ENCODE data around the gene RNF20.
A peak's percentile ranks its signal among the peaks of the same experiment; 100 is the strongest.
"Not testable (repeated sequence)": the region's sequence is repeated elsewhere in the genome, so short reads cannot be mapped to it uniquely, and the experiment has no call there.

Gene RNF20

DNA sequence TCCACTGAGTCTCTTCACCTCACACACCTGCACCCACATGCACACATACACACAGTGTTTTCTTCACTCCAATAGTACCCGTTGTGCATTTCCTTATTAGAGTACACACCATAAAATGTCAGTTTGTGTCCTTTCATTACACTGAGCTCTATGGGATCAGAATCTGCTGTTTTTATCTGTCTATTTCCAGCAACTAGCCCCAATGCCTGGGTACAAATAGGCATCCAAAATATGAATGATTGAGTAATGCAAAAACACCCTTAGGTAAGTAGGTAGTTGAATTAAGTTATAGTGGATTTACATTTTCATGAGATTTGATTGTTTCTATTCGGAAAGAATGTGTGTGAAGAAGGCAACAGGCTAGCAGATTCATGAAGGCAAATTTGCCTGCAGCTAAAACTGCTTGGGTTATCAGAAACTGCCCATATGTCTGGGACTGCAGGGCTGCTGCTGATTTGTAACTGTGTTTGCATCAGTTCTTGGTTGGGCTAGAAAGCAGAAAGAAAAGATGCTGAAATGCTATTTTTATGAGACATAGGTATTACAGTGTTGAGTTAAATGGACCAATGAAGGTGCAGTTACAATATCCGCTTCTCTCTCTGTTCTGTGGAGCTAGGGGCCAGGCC lies 34.2 kb downstream of the RNF20 start:
- peaks cover 20% of the 10 kb centered on the region for H3K36me3 Mint-ChIP-seq
- peak overlapping the region; percentile 78 for H3K27ac Mint-ChIP-seq
- no peaks in the 10 kb centered on the region for H3K9me3 Mint-ChIP-seq (ENCODE audit: low read depth)
- peaks cover 56% of the 10 kb centered on the region for H3K4me1 Mint-ChIP-seq (ENCODE audit: low read depth)
- no peak overlapping the region for H3K4me3 Mint-ChIP-seq
- H3K27me3 Mint-ChIP-seq = no peaks in the 10 kb centered on the region

- H3K27ac Mint-ChIP-seq = peak overlapping the region; percentile 84
- H3K9me3 Mint-ChIP-seq (ENCODE audit: low read depth) = no peaks in the 10 kb centered on the region
- peaks cover 77% of the 10 kb centered on the region for H3K4me1 Mint-ChIP-seq (ENCODE audit: low read depth)
- peaks cover 15% of the 10 kb centered on the region for H3K36me3 Mint-ChIP-seq
- no peaks in the 10 kb centered on the region for H3K27me3 Mint-ChIP-seq
- peak overlapping the region; percentile 42 for H3K4me3 Mint-ChIP-seq
Measured at GRCh38 chr9:101569741-101570501, 36.3 kb downstream of the RNF20 start.

GRCh38 chr9:101571114-101571513 lies 37.5 kb downstream of the RNF20 start:
- Mint-ChIP-seq H3K4me3 (peak overlapping the region; percentile 11), H3K27ac (peak overlapping the region; percentile 84), H3K9me3 (ENCODE audit: low read depth) (no peaks in the 10 kb centered on the region), H3K27me3 (no peaks in the 10 kb centered on the region), H3K4me1 (ENCODE audit: low read depth) (peaks cover 82% of the 10 kb centered on the region), H3K36me3 (peaks cover 10% of the 10 kb centered on the region)

- Mint-ChIP-seq H3K36me3 (peaks cover 7% of the 10 kb centered on the region), H3K9me3 (ENCODE audit: low read depth) (no peaks in the 10 kb centered on the region), H3K27ac (peak overlapping the region; percentile 84), H3K27me3 (no peaks in the 10 kb centered on the region), H3K4me3 (peak overlapping the region; percentile 28), H3K4me1 (ENCODE audit: low read depth) (peaks cover 79% of the 10 kb centered on the region)
Measured at GRCh38 chr9:101572316-101572715, 38.7 kb downstream of the RNF20 start.

- Mint-ChIP-seq H3K4me3 (no peak overlapping the region), H3K4me1 (ENCODE audit: low read depth) (peaks cover 56% of the 10 kb centered on the region), H3K27me3 (no peaks in the 10 kb centered on the region), H3K9me3 (ENCODE audit: low read depth) (no peaks in the 10 kb centered on the region), H3K27ac (no peak overlapping the region), H3K36me3 (peaks cover 4% of the 10 kb centered on the region)
Measured at GRCh38 chr9:101574731-101575333, 41.2 kb downstream of the RNF20 start.

GRCh38 chr9:101578378-101578777 lies 44.7 kb downstream of the RNF20 start:
- Mint-ChIP-seq H3K4me1 (ENCODE audit: low read depth) (peaks cover 20% of the 10 kb centered on the region), H3K27me3 (no peaks in the 10 kb centered on the region), H3K36me3 (peaks cover 4% of the 10 kb centered on the region), H3K4me3 (no peak overlapping the region), H3K9me3 (ENCODE audit: low read depth) (no peaks in the 10 kb centered on the region), H3K27ac (no peak overlapping the region)

- Mint-ChIP-seq H3K27me3 (no peaks in the 10 kb centered on the region), H3K36me3 (peaks cover 2% of the 10 kb centered on the region), H3K27ac (no peak overlapping the region), H3K4me3 (no peak overlapping the region), H3K9me3 (ENCODE audit: low read depth) (no peaks in the 10 kb centered on the region), H3K4me1 (ENCODE audit: low read depth) (peaks cover 5% of the 10 kb centered on the region)
Measured at GRCh38 chr9:101579711-101580545, 46.3 kb downstream of the RNF20 start.

- H3K9me3 Mint-ChIP-seq (ENCODE audit: low read depth) = no peaks in the 10 kb centered on the region
- peaks cover 3% of the 10 kb centered on the region for H3K4me1 Mint-ChIP-seq (ENCODE audit: low read depth)
- no peak overlapping the region for H3K4me3 Mint-ChIP-seq
- H3K27ac Mint-ChIP-seq = no peak overlapping the region
- H3K27me3 Mint-ChIP-seq = no peaks in the 10 kb centered on the region
- H3K36me3 Mint-ChIP-seq = peaks cover 3% of the 10 kb centered on the region
Measured at GRCh38 chr9:101582553-101582952, 48.9 kb downstream of the RNF20 start.

DNA sequence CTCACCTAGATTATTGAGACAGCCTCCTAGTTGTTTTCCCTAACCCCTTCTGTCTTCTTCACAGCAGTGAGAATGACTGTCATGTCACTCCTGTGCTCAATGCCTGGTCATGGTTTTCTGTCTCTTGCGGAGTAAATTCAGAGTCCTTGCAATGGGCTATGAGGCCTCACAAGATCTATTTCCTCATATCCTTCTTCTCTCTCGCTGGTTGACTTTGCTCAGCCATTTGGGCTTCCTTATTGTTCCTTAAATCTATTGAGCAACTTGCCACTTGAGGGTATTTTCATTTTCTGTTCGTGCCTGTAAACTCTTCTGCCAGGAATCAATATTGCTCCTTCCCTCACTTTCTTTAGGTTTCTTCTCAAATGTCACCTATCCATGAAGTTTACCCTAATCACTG lies 52.1 kb downstream of the RNF20 start:
- Mint-ChIP-seq H3K27me3 (no peaks in the 10 kb centered on the region), H3K4me3 (no peak overlapping the region), H3K36me3 (peaks cover 3% of the 10 kb centered on the region), H3K4me1 (ENCODE audit: low read depth) (peaks cover 3% of the 10 kb centered on the region), H3K27ac (no peak overlapping the region), H3K9me3 (ENCODE audit: low read depth) (no peaks in the 10 kb centered on the region)

GRCh38 chr9:101586651-101587050 lies 53.0 kb downstream of the RNF20 start:
- Mint-ChIP-seq H3K4me1 (ENCODE audit: low read depth) (peaks cover 3% of the 10 kb centered on the region), H3K27ac (no peak overlapping the region), H3K9me3 (ENCODE audit: low read depth) (no peaks in the 10 kb centered on the region), H3K4me3 (no peak overlapping the region), H3K27me3 (no peaks in the 10 kb centered on the region), H3K36me3 (peaks cover 3% of the 10 kb centered on the region)

GRCh38 chr9:101587332-101588043 lies 53.8 kb downstream of the RNF20 start:
- H3K27ac Mint-ChIP-seq = no peak overlapping the region
- H3K4me1 Mint-ChIP-seq (ENCODE audit: low read depth) = peaks cover 3% of the 10 kb centered on the region
- H3K9me3 Mint-ChIP-seq (ENCODE audit: low read depth) = no peaks in the 10 kb centered on the region
- no peak overlapping the region for H3K4me3 Mint-ChIP-seq
- peaks cover 3% of the 10 kb centered on the region for H3K36me3 Mint-ChIP-seq
- H3K27me3 Mint-ChIP-seq = no peaks in the 10 kb centered on the region

- H3K9me3 Mint-ChIP-seq (ENCODE audit: low read depth); H3K4me3 Mint-ChIP-seq; H3K36me3 Mint-ChIP-seq; H3K27me3 Mint-ChIP-seq; H3K4me1 Mint-ChIP-seq (ENCODE audit: low read depth); H3K27ac Mint-ChIP-seq: not testable (repeated sequence)
Measured at GRCh38 chr9:101590074-101590473, 56.4 kb downstream of the RNF20 start.

- Mint-ChIP-seq H3K4me3 (no peak overlapping the region), H3K27me3 (no peaks in the 10 kb centered on the region), H3K4me1 (ENCODE audit: low read depth) (peaks cover 3% of the 10 kb centered on the region), H3K9me3 (ENCODE audit: low read depth) (no peaks in the 10 kb centered on the region), H3K36me3 (no peaks in the 10 kb centered on the region), H3K27ac (no peak overlapping the region)
Measured at GRCh38 chr9:101590901-101591300, 57.2 kb downstream of the RNF20 start.

GRCh38 chr9:101591787-101592446 lies 58.3 kb downstream of the RNF20 start:
- H3K4me3 Mint-ChIP-seq = no peak overlapping the region
- H3K4me1 Mint-ChIP-seq (ENCODE audit: low read depth) = peaks cover under 1% of the 10 kb centered on the region
- no peak overlapping the region for H3K27ac Mint-ChIP-seq
- H3K36me3 Mint-ChIP-seq = no peaks in the 10 kb centered on the region
- no peaks in the 10 kb centered on the region for H3K27me3 Mint-ChIP-seq
- H3K9me3 Mint-ChIP-seq (ENCODE audit: low read depth) = no peaks in the 10 kb centered on the region

Measured in activated naive CD8-positive, alpha-beta T cell (primary cell).